HepG2 (cell line): ENCODE data around the gene TEAD4. TPM values are rescaled to one million over a fixed set of nuclear protein-coding genes. Genes with fewer than 3 reads are reported as not detected.

Experiments
- BRCA1 ChIP-seq: sonication (generic); formaldehyde crosslinking; IDR thresholded peaks from 2 replicates; pipeline ENCODE4 v1.4.0; 2020; ENCODE audit warnings: missing genetic modification reagents
- CREB3 ChIP-seq: sonication (generic); formaldehyde crosslinking; IDR thresholded peaks from 2 replicates; pipeline ENCODE4 v1.5.0; 2020; ENCODE audit warnings: missing genetic modification reagents
- DPF2 ChIP-seq: sonication (generic); formaldehyde crosslinking; IDR thresholded peaks from 2 replicates; pipeline ENCODE4 v1.4.0; 2020; ENCODE audit warnings: mild to moderate bottlenecking, low read depth, missing genetic modification reagents, borderline replicate concordance
- ERF ChIP-seq: IDR thresholded peaks from 2 replicates; pipeline ENCODE4 v1.6.1; 2018; ENCODE audit warnings: missing biosample characterization, missing genetic modification reagents
- GMEB2 ChIP-seq: IDR thresholded peaks from 2 replicates; pipeline ENCODE4 v1.6.1; 2016; ENCODE audit warnings: missing biosample characterization, missing genetic modification reagents, low read depth
- HNF1A ChIP-seq, 2 experiments: sonication (generic) in 1 of 2; formaldehyde crosslinking in 1 of 2; IDR thresholded peaks; 2 replicates each; pipeline versions ENCODE4 v1.4.0 to v1.6.1; 2016 to 2020; ENCODE audit warnings: borderline replicate concordance in 1 of 2, low read depth in 1 of 2, mild to moderate bottlenecking in 1 of 2, missing genetic modification reagents in 1 of 2
- HNRNPUL1 ChIP-seq: fragments of 200-400 bp; formaldehyde crosslinking; IDR thresholded peaks from 2 replicates; pipeline ENCODE4 v1.6.1; 2017; ENCODE audit warnings: low read depth, mild to moderate bottlenecking, low read length, moderate library complexity
- IKZF5 ChIP-seq: IDR thresholded peaks from 2 replicates; pipeline ENCODE4 v1.6.1; 2018; ENCODE audit warnings: missing genetic modification reagents, mild to moderate bottlenecking, missing compliant biosample characterization
- MEIS1 ChIP-seq: sonication (generic); formaldehyde crosslinking; IDR thresholded peaks from 2 replicates; pipeline ENCODE4 v1.9.0; 2021; ENCODE audit warnings: mild to moderate bottlenecking, missing genetic modification reagents, moderate library complexity, borderline replicate concordance
- MXI1 ChIP-seq: IDR thresholded peaks from 3 replicates; pipeline ENCODE4 v1.6.1; 2012; ENCODE audit warnings: low read depth, low read length, inconsistent platforms, borderline replicate concordance
- REL ChIP-seq: sonication (generic); formaldehyde crosslinking; conservative IDR thresholded peaks from 2 replicates; pipeline ENCODE4 v1.8.0; 2022; ENCODE audit warnings: mild to moderate bottlenecking, missing genetic modification reagents, moderate library complexity
- SCMH1 ChIP-seq: sonication (generic); formaldehyde crosslinking; IDR thresholded peaks from 2 replicates; pipeline ENCODE4 v1.9.0; 2021; ENCODE audit warnings: missing genetic modification reagents, mild to moderate bottlenecking, borderline replicate concordance
- SMAD9 ChIP-seq: sonication (generic); formaldehyde crosslinking; IDR thresholded peaks from 2 replicates; pipeline ENCODE4 v1.5.1; 2020; ENCODE audit warnings: mild to moderate bottlenecking, missing genetic modification reagents
- THYN1 ChIP-seq: sonication (generic); formaldehyde crosslinking; IDR thresholded peaks from 2 replicates; pipeline ENCODE4 v1.8.1; 2023; ENCODE audit warnings: low read depth, mild to moderate bottlenecking, moderate library complexity, missing genetic modification reagents, borderline replicate concordance
- TSC22D2 ChIP-seq: sonication (generic); formaldehyde crosslinking; IDR thresholded peaks from 2 replicates; pipeline ENCODE4 v1.5.1; 2020; ENCODE audit warnings: missing genetic modification reagents, mild to moderate bottlenecking, borderline replicate concordance
- ZBTB39 ChIP-seq: sonication (generic); formaldehyde crosslinking; IDR thresholded peaks from 2 replicates; pipeline ENCODE4 v1.5.0; 2020; ENCODE audit warnings: missing genetic modification reagents
- ZNF317 ChIP-seq: sonication (generic); formaldehyde crosslinking; IDR thresholded peaks from 2 replicates; pipeline ENCODE4 v1.5.0; 2020; ENCODE audit warnings: mild to moderate bottlenecking, missing genetic modification reagents
- ZNF615 ChIP-seq: sonication (generic); formaldehyde crosslinking; IDR thresholded peaks from 2 replicates; pipeline ENCODE4 v1.5.0; 2020; ENCODE audit warnings: mild to moderate bottlenecking, missing genetic modification reagents, borderline replicate concordance
- polyA plus RNA-seq, 8 experiments: library from polyadenylated mRNA; depleted of rRNA in 3 of 8; stranded (reverse) in 7 of 8; unstranded in 1 of 8; fragments of >200 nt; fragmentation: Illumina TruSeq in 4 of 8; extraction: Trizol in 4 of 8; gene quantifications; 2 replicates each; pipeline versions ENCODE4 v1.2.1 to v1.2.3, GENCODE V29; 2011 to 2016; ENCODE audit warnings: low read depth in 4 of 8, missing spikeins in 1 of 8, mixed read lengths in 1 of 8; ENCODE audit not compliant: insufficient read depth in 1 of 8
- total RNA-seq, 5 experiments: library from RNA; depleted of rRNA; stranded (reverse); fragments of >200 nt; fragmentation: Illumina TruSeq; extraction: Trizol; gene quantifications; 2 replicates each; pipeline ENCODE4 v1.2.3, GENCODE V29; 2016; ENCODE audit warnings: low read depth in 1 of 5

The TEAD4 gene
- total and polyA plus RNA-seq, 2 of the 13 experiments (the other 11 are each of a cell fraction or from before 2014, with no cell fraction given): 45.0 to 69.4 TPM

- TF ChIP-seq TSC22D2 (CRISPR knock-in tag) (no peak), ZNF615 (CRISPR knock-in tag) (no peak), MXI1 (no peak), ZBTB39 (CRISPR knock-in tag) (no peak), THYN1 (no peak), GMEB2 (CRISPR knock-in tag) (no peak), HNRNPUL1 (no peak), BRCA1 (CRISPR knock-in tag) (no peak), MEIS1 (CRISPR knock-in tag) (no peak), IKZF5 (CRISPR knock-in tag) (no peak; the same call in 1 of the 2 replicates), ZNF317 (no peak), DPF2 (CRISPR knock-in tag) (no peak), SMAD9 (CRISPR knock-in tag) (no peak), HNF1A (IDR thresholded peaks at IDR 0.05; ENCODE audit: low read depth) (no peak), HNF1A (CRISPR knock-in tag; IDR thresholded peaks at IDR 0.05; ENCODE audit: borderline replicate concordance) (no peak), ERF (CRISPR knock-in tag) (no peak), REL (CRISPR knock-in tag) (no peak), CREB3 (CRISPR knock-in tag) (no peak), SCMH1 (CRISPR knock-in tag) (no peak)
Observed at GRCh38 chr12:3073438-3074250, 114.4 kb downstream of the TEAD4 start (continued).
